C4-2B (cell line): ENCODE results near the gene ZKSCAN1.
"Not testable (repeated sequence)": the region's sequence is repeated elsewhere in the genome, so short reads cannot be mapped to it uniquely, and the experiment has no call there.

ENCODE experiments used
- CTCF ChIP-seq: fragments of 450-650 bp; conservative IDR thresholded peaks from 2 replicates; pipeline ENCODE4 v1.5.1; 2017; ENCODE audit warnings: mild to moderate bottlenecking
- ZFX ChIP-seq: fragments of 450-650 bp; IDR thresholded peaks from 2 replicates; pipeline ENCODE4 v1.6.1; 2017

GRCh38 chr7:99973817-99974216 lies 41.6 kb upstream of the ZKSCAN1 start:
- TF ChIP-seq CTCF, ZFX: not testable (repeated sequence)
